HUDEP-2 (cell line): ENCODE results near the gene POU2AF1.
"Not testable (repeated sequence)": the region's sequence is repeated elsewhere in the genome, so short reads cannot be mapped to it uniquely, and the experiment has no call there.

ENCODE experiments used
- DNase-seq, 76 experiments: peaks; one replicate each; lab custom pipeline; 2025; ENCODE audit not compliant: unreplicated experiment in 76 of 76; lab: John Stamatoyannopoulos, UW

POU2AF1 gene

GRCh38 chr11:111410951-111411350 lies 31.9 kb upstream of the POU2AF1 start:
- DNase-seq = no peak

- DNase-seq = no peak
Measured at GRCh38 chr11:111409915-111410314, 30.8 kb upstream of the POU2AF1 start.

- DNase-seq = no peak
Measured at GRCh38 chr11:111408789-111409727, 30.0 kb upstream of the POU2AF1 start.

DNA sequence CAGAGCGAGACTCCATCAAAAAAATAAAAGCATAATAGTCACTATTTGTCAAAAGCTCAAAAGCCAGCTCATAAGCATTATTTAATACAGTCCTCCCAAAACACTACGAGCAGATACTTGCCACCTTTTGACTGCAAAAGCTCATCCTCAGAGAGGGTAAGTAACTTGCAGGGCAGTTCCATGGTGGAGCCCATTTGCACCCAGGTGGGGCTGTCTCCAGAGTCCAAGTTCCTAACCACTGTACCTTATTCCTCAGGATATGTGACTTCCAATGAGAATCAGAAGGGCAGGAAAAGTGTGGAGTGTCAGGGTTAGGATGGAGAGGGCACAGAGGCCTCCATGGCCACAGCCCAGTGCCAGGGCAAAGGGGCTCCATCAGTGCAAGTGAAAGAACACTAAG lies 28.6 kb upstream of the POU2AF1 start:
- no peak for DNase-seq

GRCh38 chr11:111406589-111406988 lies 27.5 kb upstream of the POU2AF1 start:
- DNase-seq = no peak

DNA sequence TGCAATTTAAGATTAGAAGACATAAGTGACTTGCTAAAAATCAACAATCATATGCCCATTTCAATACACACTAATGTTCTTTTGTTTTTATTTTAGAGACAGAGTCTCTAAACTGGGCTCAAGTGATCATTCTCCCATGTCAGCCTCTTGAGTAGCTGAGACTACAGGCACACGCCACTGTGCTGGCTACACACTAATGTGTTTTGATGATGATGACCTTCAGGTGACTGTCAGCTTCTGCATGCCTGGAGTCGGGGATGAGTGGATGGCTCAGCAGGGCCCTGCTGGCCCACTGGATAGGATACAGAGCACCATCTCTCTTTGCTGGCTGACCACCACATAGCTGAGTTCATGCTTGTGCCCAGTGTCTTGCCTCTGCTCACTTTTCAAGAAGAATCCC lies 27.0 kb upstream of the POU2AF1 start:
- no peak for DNase-seq

DNA sequence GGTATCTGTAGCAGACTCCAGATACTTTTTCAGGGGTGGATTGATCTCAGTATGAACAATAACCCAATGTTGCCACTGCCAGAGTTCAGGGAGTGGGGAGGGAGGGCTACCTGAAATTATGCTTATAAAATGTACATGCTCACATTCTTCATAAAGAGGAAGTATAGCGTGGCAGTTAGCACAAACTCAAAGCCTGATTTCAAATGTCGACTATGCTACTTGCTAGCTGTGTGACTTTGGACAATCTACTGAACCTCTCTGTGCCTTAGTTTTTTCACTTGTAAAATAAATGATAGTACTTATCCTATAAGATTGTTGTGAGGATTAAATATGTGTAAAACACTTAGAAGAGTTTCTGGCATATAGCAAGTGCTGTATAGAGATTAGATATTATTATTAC lies 26.5 kb upstream of the POU2AF1 start:
- DNase-seq = no peak

DNA sequence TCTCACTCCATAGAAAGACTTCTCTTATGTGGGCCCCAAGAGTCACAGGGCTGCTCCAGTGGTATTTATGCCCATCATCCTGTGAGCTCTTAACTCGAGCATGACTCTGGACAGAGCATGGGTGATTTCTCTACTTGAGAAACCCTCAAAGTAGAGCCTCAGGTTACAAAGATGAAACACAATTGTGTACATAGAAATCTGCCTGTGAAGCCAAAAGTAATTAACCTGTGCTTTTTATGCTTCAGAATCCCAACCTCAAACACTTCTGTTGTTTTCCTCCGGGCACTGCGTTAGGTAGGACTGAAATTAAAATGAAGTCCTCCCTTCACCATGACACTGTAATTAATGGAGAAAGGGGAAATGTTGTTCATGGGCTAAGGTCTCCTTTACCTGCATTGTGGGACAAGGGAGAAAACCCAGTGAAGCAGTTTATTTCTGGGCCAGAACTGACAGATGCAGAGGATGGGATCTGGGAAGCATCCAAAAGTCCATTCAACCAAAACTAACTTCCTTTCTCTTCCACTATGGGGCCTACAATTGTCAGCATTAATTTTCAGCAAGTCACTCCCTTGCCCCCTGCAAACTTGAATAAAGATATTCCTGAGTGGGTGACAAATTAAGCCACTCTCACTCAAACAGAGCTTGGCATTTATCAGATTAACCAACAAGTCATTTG lies 24.1 kb upstream of the POU2AF1 start:
- DNase-seq = no peak

- no peak for DNase-seq
Measured at GRCh38 chr11:111402411-111402810, 23.3 kb upstream of the POU2AF1 start.

GRCh38 chr11:111401957-111402356 lies 22.9 kb upstream of the POU2AF1 start:
- not testable (repeated sequence) for DNase-seq

GRCh38 chr11:111400595-111400994 lies 21.5 kb upstream of the POU2AF1 start:
- no peak for DNase-seq

GRCh38 chr11:111399187-111400031 lies 20.3 kb upstream of the POU2AF1 start:
- no peak for DNase-seq

- DNase-seq = no peak
Measured at GRCh38 chr11:111397034-111397433, 18.0 kb upstream of the POU2AF1 start.

DNA sequence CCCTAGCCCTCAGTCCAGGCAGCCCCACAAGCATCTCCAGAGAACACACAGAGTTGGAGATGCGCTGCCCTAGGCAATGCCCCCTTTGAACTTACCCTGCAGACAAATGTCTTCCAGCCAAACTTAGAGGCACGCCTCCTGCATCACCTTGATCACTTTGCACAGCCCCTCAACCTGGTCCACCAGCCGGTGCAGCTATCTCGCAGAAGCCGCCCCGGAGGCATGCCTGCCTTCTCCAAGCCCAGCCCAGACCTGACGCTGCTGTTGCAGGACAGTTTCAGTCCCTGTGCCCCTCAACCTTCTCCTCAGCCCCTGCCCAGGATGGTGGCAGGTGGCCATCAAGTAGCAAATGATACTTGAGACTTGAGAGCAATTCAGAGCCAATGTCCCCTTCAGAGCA lies 16.7 kb upstream of the POU2AF1 start:
- no peak for DNase-seq

GRCh38 chr11:111395081-111395480 lies 16.0 kb upstream of the POU2AF1 start:
- no peak for DNase-seq

DNA sequence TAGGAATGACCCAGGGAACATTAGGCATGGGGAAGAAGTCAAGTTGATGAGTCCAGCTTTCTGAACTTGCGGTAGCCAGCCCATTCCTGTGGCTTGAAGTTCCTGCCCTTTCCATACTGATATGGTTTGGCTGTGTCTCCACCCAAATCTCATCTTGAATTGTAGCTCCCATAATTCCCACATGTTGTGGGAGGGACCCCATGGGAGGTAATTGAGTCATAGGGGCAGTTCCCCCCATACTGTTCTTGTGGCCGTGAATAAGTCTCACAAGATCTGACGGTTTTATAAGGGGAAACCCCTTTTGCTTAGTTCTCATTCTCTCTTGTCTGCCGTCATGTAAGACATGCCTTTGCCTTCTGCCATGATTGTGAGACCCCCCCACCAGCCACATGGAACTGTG lies 15.1 kb upstream of the POU2AF1 start:
- not testable (repeated sequence) for DNase-seq

DNA sequence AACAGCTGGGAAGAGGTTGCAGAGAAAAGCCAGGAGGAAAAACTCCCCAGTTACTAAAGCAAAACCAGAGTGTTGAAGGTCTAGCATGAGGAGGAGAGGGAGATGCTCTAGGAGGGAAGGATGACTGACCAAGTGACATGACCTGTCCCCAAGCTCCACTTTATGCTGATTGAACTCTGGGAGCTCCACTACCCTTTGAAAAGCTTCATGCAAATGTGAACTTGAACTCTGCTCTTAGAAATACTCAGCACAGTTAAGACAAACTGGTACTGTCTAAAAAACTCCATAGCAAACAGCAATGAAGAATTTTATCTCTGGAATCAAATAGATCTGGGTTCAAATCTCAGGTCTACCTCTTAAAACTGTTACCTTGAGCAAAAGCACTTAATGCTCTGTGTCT lies 14.5 kb upstream of the POU2AF1 start:
- DNase-seq = no peak

DNA sequence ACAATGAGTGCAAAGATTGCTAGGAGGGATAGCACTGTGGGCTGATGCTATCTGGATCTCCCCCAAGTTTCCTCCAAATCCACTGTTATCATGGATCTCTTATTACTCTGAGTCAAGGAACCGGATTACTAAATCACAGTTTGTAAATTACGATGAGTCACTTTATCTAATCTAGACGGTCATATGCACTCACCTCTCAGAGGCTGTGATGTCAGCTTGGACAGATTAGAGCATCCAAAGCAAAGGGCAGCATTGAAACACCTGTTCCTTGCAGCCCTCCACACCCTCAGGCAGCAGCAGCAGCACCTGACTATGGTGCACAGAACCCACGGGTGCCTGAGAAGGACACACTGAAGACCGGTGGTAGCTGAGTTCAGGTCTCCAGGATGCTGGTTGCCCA lies 14.0 kb upstream of the POU2AF1 start:
- DNase-seq = no peak

DNA sequence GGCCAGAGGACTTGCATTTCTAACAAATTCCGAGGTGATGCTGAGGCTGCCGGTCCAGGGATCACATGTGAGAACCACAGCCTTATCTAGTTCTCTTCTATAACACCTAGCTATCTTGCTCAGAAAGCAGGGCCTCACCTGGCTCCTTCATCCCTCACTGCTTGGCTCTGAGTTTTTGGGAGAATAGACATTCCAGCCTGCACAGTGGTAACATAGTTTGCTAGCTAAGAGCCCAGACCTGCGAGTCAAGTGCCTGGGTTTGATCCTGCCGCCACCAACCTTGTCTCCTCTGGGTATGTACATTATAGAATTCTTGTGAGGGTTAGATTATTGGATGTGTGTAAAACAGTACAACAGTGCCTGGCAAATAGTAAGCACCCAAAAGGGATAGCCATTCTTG lies 13.5 kb upstream of the POU2AF1 start:
- DNase-seq = no peak

DNA sequence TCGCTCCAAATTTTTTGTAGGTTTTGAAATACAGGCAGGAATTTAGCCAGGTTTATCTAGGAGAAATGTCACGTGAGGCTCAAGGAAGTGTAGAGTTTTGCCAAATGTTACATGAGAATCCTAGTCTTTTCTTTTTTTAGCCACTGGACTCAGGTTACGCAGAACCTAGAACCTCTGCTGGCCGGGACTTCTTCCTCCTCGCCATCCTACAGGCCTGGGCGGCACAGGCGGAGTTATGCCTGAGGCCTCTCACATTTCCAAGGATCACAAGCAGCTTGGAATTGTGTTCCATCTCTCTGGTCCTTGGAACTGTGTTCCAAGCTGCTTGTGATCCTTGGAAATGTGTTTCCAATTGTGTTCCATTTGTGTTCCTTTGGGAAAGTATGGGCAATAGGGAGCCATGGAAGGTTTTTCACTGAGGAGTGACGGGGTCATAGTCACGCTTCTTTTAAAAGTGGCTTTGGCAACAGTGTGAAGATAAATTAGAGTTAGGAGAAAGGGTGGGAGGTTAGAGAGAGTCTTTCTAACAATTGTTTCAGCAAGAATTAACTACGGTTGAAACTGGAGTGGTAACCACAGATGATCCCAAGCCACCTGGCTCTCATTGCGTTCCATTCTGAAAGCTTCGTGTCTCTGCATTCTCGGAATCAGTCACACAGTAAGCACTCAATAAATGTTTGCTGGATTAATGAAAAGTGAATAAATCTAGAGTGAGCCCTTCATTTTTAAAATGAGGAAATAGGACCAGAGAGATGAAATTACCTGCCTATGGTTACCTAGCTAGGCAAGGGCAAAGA lies 12.5 kb upstream of the POU2AF1 start:
- DNase-seq = no peak
